Heart left ventricle (tissue), 16 donors: ENCODE data around the gene LRIG1. TPM values are rescaled to one million over a fixed set of nuclear protein-coding genes. Genes with fewer than 3 reads are reported as not detected.

Experiments
- ATAC-seq, 4 donors: fragments of 200-7000 bp; cut with Tn5 transposase; one replicate each; pipeline ENCODE4 v1.9.1; 2020 to 2022; ENCODE audit warnings: moderate library complexity in 4 of 4, mild to moderate bottlenecking in 3 of 4, moderate number of reproducible peaks in 1 of 4
- DNase-seq, 5 donors: peaks; one replicate each; pipeline ENCODE4 v3.0.0-alpha.2; 2020
- H3K27ac ChIP-seq, 12 donors: fragments of 200-600 bp; sonication (generic) in 4 of 12; one replicate each; pipeline versions ENCODE4 v1.5.0 to v1.8.0; 2016 to 2022; ENCODE audit warnings: mild to moderate bottlenecking in 2 of 12
- H3K27me3 ChIP-seq, 9 donors: fragments of 200-600 bp; sonication (generic) in 2 of 9; one replicate each; pipeline versions ENCODE4 v1.5.1 to v1.8.0; 2016 to 2022; ENCODE audit warnings: mild to moderate bottlenecking in 3 of 9
- H3K36me3 ChIP-seq, 9 donors: fragments of 200-600 bp; sonication (generic) in 2 of 9; one replicate each; pipeline versions ENCODE4 v1.5.0 to v1.8.0; 2018 to 2022; ENCODE audit warnings: mild to moderate bottlenecking in 2 of 9
- H3K4me1 ChIP-seq, 12 donors: fragments of 200-600 bp; sonication (generic) in 4 of 12; one replicate each; pipeline versions ENCODE4 v1.5.0 to v1.8.0; 2016 to 2022; ENCODE audit warnings: mild to moderate bottlenecking in 3 of 12
- H3K4me3 ChIP-seq, 12 donors: fragments of 200-600 bp; sonication (generic) in 4 of 12; one replicate each; pipeline versions ENCODE4 v1.5.0 to v1.8.0; 2017 to 2022; ENCODE audit warnings: mild to moderate bottlenecking in 9 of 12, moderate library complexity in 4 of 12
- H3K9me3 ChIP-seq, 12 donors: fragments of 200-600 bp; sonication (generic) in 4 of 12; one replicate each; pipeline versions ENCODE4 v1.5.0 to v1.8.0; 2016 to 2022; ENCODE audit warnings: mild to moderate bottlenecking in 1 of 12
- POLR2A ChIP-seq, 2 donors: fragments of 450-650 bp; IDR thresholded peaks; one replicate each; pipeline ENCODE4 v1.6.1; 2017; ENCODE audit warnings: antibody characterized with exemption in 2 of 2, mild to moderate bottlenecking in 2 of 2, moderate library complexity in 2 of 2
- whole genome bisulfite sequencing, 4 donors: extraction: QIAGEN DNeasy Blood & Tissue Kit in 2 of 4; methylation state at CpG; one replicate each; pipeline versions ENCODE4 v1.1.5 to v1.1.7; 2013 to 2018; 5-methylcytosine and 5-hydroxymethylcytosine counted together
- intact Hi-C, 10 donors: fragments of 100-400 bp; cut with DNase I; formaldehyde crosslinking; loops; one replicate each; pipeline versions ENCODE4 v1.11.1 to v1.14.2; 2022
- polyA plus RNA-seq, 2 donors: library from polyadenylated mRNA; stranded (reverse); fragments of 200-250 nt; gene quantifications; one replicate each; pipeline ENCODE4 v1.2.3, GENCODE V29; 2013
- total RNA-seq, 9 donors: library from RNA; depleted of rRNA in 2 of 9; stranded (reverse); fragments of >200 nt in 2 of 9; fragmentation: NEBNext Ultra II Directional in 3 of 9; extraction: Animal tissue kit (Norgen Biotek cat#: 25700) in 3 of 9; gene quantifications; one replicate each; pipeline versions ENCODE4 v1.1.0 to v1.2.4, GENCODE V29; 2016 to 2023
- TF ChIP-seq, protein P1 (sequence below), 12 donors: fragments of 200-600 bp; sonication (generic) in 4 of 12; IDR thresholded peaks; one replicate each; pipeline versions ENCODE4 v1.5.0 to v1.8.0; 2018 to 2022; ENCODE audit warnings: antibody characterized with exemption in 12 of 12, mild to moderate bottlenecking in 5 of 12
- donor health status: ischemic (EF 13 %, LVEDD 7.1; RV severe dilation, severe dysfunction).
- donor health status: healthy with polysubstance abuse.
- donor health status: DM: no; HTN: yes; CAD: no.
- donor health status: DM: no; HTN: no; CAD: no.
- donor health status: ischemic (EF 25% LVEDD 6.9; RV normal size, moderate dysfunction).
- donor health status: ischemic (EF 25% LVEDD 5.7; RV mildly dilated, moderate dysfunction).
- donor health status: healthy.
- donor health status: DM: yes; HTN: yes; CAD: no.
- donor health status: ischemic (EF 35%, LVEDD 5.7; RV mildly dilated, moderate dysfunction).
- donor health status: nonischemic (EF 11% LVEDD 7.7; RV severe dilation, severe dysfunction).
- donor health status: DM: yes; HTN: yes; CAD: no.
- donor health status: PGD.
- donor health status: ischemic (EF 29% LVEDD 5.4; RV normal size, mild dysfunction).
- donor health status: nonischemic (EF 23%, LVEDD 6.1; RV moderate dilation, normal function).

The LRIG1 gene
- total and polyA plus RNA-seq, 11 donors: 42.3 to 161 (median 88.8) TPM

DNA sequence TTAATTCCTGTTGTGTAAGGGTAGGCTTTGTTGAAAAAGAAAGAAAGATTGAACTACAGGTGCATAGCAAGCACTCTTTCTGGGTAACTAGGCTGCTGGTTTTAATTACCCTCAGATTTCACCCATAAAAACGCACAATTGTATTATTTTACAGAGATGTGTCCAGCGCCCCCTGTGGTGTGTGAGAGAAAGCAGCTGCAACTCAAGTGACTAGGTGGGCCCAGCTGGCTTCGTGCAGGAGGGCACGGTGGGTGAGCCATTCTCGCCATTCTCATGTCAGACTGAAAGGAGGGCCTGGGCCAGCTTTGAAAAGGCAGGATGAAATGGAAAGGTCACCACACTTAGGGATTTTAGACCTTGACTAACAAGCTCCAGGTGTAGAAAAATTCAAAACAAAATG, 122.6 kb downstream of the LRIG1 start:
- Histone ChIP-seq H3K9me3 (no peaks in the 10 kb centered on the region), H3K27ac (peak overlapping the region in 2 of 12 donors; percentile 2 to 27), H3K4me1 (peaks cover 0 to 18% (median 9%) of the 10 kb centered on the region in 12 donors), H3K36me3 (peaks cover 2 to 86% (median 63%) of the 10 kb centered on the region in 9 donors), H3K27me3 (no peaks in the 10 kb centered on the region), H3K4me3 (no peak overlapping the region)
- intact Hi-C loops: loop anchor here in 1 of 10 donors (5.0 kb wide), 1 partner anchor 96 kb away; no protein-coding TSS in a partner anchor
- no peak for DNase-seq
- WGBS, 4 donors: 74 to 77% (median 76%) methylated on average over 5 of the region's 5 CpGs
- no peak for TF ChIP-seq POLR2A (IDR thresholded peaks at IDR 0.05)
- TF ChIP-seq, protein P1, sequence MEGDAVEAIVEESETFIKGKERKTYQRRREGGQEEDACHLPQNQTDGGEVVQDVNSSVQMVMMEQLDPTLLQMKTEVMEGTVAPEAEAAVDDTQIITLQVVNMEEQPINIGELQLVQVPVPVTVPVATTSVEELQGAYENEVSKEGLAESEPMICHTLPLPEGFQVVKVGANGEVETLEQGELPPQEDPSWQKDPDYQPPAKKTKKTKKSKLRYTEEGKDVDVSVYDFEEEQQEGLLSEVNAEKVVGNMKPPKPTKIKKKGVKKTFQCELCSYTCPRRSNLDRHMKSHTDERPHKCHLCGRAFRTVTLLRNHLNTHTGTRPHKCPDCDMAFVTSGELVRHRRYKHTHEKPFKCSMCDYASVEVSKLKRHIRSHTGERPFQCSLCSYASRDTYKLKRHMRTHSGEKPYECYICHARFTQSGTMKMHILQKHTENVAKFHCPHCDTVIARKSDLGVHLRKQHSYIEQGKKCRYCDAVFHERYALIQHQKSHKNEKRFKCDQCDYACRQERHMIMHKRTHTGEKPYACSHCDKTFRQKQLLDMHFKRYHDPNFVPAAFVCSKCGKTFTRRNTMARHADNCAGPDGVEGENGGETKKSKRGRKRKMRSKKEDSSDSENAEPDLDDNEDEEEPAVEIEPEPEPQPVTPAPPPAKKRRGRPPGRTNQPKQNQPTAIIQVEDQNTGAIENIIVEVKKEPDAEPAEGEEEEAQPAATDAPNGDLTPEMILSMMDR (IDR thresholded peaks at IDR 0.05): peak in 11 of 12 donors; percentile 18 to 54 (median 41)
- ATAC-seq: no peak

DNA sequence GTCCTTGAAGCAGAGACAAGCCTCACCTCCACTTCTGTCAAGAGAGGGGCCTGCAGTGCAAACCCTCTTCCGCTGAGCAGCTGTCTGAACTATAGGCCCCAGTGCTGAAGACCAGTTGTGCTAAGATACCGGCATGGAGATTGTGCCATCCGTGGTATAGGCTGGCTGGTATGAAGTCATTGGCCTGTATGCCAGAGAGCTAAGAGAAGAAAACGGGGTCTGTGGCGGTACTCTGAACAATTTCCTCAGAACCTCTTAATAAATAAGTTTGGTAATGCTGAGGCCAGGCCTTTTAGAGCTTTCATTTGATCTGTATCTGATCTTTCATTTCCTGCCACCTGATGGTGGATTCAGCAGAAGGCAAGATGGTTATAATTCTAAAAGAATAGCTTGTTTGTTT, 123.0 kb downstream of the LRIG1 start:
- no peak overlapping the region for H3K4me3 ChIP-seq
- ATAC-seq (no peak), DNase-seq (no peak)
- intact Hi-C loops: loop anchor here in 1 of 10 donors (5.0 kb wide), 1 partner anchor 95 kb away; no protein-coding TSS in a partner anchor
- peaks cover 2 to 82% (median 59%) of the 10 kb centered on the region in 9 donors for H3K36me3 ChIP-seq
- H3K9me3 ChIP-seq: no peaks in the 10 kb centered on the region
- peaks cover 0 to 18% (median 9%) of the 10 kb centered on the region in 12 donors for H3K4me1 ChIP-seq
- no peaks in the 10 kb centered on the region for H3K27me3 ChIP-seq
- 78 to 95% (median 87%) methylated on average over 5 of the region's 5 CpGs for WGBS, 4 donors
- peak overlapping the region in 2 of 12 donors; percentile 2 to 26 for H3K27ac ChIP-seq
- no peak for TF ChIP-seq POLR2A (IDR thresholded peaks at IDR 0.05)
- TF ChIP-seq, protein P1 (IDR thresholded peaks at IDR 0.05): no peak

DNA sequence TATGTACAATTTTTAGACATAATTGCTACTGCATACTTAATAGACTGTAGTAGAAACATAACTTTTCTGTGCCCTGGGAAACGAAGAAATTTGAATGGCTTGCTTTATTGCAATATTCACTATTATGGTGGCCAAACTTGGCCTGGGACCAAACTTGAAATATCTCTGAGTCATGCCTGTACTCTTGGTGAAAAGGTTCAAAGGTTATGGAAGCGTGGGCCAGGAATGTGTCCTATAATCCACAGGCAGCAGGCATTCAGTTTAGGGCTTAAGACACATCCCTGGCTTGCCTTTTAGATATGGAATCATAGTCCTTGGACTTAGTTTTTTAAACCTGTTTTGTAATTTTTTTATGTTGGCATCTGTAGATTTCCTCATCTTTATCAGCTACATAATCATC, 124.3 kb downstream of the LRIG1 start:
- no peaks in the 10 kb centered on the region for H3K9me3 ChIP-seq
- TF ChIP-seq, protein P1 (IDR thresholded peaks at IDR 0.05): no peak
- TF ChIP-seq POLR2A (IDR thresholded peaks at IDR 0.05): no peak
- peaks cover 0 to 27% (median 13%) of the 10 kb centered on the region in 12 donors for H3K4me1 ChIP-seq
- peak in 1 of 4 donors; percentile 19 for ATAC-seq
- intact Hi-C loops: loop anchor here in 1 of 10 donors (5.0 kb wide), 1 partner anchor 94 kb away; no protein-coding TSS in a partner anchor
- peak overlapping the region in 4 of 12 donors; percentile 5 to 53 (median 24) for H3K27ac ChIP-seq
- WGBS, 4 donors: 55 to 75% (median 60%) methylated on average over 2 of the region's 2 CpGs
- no peaks in the 10 kb centered on the region for H3K27me3 ChIP-seq
- peaks cover 2 to 70% (median 46%) of the 10 kb centered on the region in 9 donors for H3K36me3 ChIP-seq
- H3K4me3 ChIP-seq: no peak overlapping the region
- DNase-seq: no peak

GRCh38 chr3:66372681-66373350, 128.0 kb downstream of the LRIG1 start:
- intact Hi-C loops: loop anchor here in 9 of 10 donors (1.0 to 5.0 kb wide), 5 partner anchors 46 to 97 kb away; no protein-coding TSS in a partner anchor
- ATAC-seq (peak; percentile 73 to 88 (median 76)), DNase-seq (peak; percentile 63 to 82 (median 67))
- Histone ChIP-seq H3K36me3 (peaks cover 0 to 38% (median 9%) of the 10 kb centered on the region in 9 donors), H3K9me3 (no peaks in the 10 kb centered on the region), H3K27me3 (no peaks in the 10 kb centered on the region), H3K27ac (peak overlapping the region in 10 of 12 donors; percentile 13 to 81 (median 57)), H3K4me3 (no peak overlapping the region), H3K4me1 (peaks cover 0 to 48% (median 15%) of the 10 kb centered on the region in 12 donors)
- TF ChIP-seq, protein P1 (IDR thresholded peaks at IDR 0.05): peak; percentile 21 to 72 (median 55)
- TF ChIP-seq POLR2A (IDR thresholded peaks at IDR 0.05): no peak
- WGBS, 4 donors: 42 to 57% (median 49%) methylated on average over 18 of the region's 18 CpGs
